IPS-NIHi11 (cell line): ENCODE measurements around the gene RBM39.
"Not testable (repeated sequence)": the region's sequence is repeated elsewhere in the genome, so short reads cannot be mapped to it uniquely, and the experiment has no call there.

Experiments
- DNase-seq: peaks from one replicate; pipeline ENCODE4 v3.0.0; 2012; ENCODE audit warnings: mixed read lengths, low spot score

RBM39 gene

DNA sequence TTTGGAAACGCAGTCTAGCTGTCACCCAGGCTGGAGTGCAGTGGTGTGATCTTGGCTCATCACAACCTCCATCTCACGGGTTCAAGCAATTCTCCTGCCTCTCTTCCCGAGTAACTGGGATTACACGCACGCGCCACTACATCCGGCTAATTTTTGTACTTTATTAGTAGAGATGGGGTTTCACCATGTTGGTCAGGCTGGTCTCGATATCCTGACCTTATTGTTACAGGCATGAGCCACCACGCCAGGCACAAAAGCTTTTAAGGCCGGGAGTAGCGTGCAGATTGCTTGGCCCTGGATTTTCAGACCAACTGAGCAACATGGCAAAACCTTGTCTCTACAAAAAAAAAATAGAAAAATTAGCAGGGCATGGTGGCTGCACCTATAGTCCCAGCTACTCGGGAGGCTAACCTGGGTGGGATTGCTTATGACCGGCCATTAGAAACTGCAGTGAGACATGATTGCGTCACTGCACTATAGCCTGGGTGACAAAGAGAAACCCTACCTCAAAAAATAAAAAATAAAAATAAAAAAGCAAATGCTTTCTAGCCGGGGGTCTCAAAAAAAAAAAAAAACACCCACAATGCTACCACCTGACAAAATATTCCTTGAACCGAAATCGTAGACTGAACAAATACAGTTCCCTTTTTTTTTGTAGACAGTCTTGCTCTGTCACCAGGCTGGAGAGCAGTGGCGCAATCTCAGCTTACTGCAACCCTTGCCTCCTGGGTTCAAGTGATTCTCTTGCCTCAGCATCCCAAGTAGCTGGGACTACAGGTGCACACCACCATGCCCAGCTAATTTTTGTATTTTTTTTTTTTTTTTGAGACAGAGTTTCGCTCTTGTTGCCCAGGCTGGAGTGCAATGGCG, 15.0 kb downstream of the RBM39 start:
- no peak for DNase-seq

DNA sequence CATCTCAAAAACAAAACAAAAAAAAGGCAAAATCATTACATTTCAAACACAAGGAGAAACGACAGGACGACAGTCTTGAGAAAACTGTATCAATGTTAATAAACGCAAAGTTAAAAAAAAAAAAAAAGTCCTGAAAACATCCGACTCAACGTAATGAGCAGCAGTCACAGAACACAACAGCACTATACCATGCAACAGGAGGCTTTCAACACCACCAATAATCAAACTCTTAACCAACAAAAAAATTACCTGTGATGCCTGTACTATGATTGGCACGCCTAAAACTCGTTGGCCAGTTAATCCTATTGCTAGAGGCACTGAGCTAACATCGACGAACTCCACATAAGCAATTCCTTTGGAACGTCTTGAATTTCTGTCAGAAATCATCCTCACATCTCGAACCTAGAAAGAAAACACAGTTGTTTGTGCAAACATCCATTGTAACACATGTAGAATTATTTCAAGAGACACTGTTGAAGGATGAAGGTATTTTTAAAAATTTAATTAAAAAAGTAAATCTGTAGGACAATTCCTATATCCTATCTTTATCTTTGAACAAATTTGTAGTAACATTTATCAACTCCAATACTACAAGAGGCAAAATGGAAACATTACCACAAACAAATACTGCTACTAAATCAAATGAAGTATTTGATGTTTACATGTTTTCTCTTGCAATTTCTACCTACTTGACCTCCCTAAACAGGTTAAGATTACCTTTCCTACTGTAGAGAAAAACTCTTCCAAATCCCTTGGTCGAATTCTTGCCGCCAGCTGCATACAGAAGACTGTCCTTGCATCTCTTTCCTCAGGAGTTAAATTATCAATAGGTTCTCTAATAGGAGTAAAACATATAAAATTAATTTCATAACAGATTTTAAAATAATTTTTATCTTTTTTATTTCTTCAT, 17.5 kb downstream of the RBM39 start:
- DNase-seq = no peak

DNA sequence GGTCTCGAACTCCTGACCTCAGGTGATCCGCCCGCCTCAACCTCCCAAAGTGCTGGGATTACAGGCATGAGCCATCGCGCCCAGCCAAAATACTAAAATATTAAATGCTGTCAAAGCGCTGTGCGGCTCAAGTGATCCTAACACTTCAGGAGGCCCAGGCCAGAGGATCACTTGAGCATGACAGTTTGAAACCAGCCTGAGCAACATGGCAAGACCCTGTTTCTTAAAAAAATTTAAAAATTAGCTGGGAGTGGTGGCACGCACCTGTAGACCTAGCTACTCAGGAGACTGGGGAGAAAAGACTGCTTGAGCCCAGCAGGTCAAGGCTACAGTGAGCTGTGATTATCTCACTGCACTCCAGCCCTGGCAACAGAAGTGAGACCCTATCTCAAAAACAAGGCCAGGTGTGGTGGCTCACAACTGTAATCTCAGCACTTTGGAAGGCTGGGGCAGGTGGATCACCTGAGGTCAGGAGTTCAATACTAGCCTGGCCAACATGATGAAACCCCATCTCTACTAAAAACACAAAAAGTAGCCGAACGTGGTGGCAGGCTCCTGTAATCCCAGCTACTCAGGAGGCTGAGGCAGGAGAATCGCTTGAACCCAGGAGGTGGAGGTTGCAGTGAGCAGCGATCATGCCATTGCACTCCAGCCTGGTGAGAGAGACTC, 18.3 kb downstream of the RBM39 start:
- not testable (repeated sequence) for DNase-seq

DNA sequence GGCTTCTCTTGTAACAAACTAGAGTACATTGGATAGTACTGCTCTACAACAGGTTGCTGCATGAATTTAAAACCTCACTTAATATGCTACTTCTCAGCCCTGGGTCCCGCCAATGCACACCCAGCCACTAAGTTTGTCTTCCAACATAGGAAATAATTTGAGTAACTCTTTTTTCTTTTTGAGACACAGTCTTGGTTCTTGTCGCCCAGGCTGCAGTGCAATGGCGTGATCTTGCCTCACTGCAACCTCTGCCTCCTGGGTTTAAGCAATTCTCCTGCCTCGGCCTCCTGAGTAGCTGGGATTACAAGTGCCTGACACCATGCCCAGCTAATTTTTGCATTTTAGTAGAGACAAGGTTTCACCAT, 18.8 kb downstream of the RBM39 start:
- DNase-seq = not testable (repeated sequence)

DNA sequence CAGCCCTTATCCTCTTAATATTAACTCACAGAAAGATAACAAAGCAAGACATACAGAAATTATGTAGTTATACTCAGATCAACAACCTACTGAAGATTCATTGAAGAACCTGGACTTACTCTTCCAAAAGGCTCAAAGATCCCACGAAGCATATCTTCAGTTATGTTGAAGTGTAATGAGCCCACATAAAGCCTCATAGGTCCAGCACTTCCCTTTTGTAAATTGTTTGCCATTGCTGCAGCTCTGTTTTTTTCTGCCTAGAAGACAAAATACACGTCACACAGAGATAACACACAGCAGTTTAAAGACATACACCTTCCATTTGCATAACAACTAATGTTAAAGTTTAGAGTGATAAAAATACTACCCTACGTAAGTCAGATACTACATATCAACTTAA, 20.4 kb downstream of the RBM39 start:
- no peak for DNase-seq

DNA sequence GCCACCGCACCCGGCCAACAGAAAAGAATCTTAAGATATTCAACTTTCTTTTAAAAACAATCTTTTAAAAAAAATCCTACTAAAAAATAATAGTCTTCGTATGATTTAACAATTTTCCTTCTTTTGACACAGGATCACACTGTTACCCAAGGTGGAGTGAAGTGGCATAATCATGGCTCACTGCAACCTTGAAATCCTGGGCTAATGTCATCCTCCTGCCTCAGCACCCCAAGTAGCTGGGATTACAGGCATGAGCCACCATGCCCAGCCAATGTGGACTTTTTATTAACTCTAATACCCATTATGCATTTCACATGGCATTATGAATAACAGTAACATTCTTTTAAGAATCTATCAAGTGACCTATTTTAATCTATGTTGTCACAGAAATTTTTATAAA, 20.8 kb downstream of the RBM39 start:
- DNase-seq = no peak

DNA sequence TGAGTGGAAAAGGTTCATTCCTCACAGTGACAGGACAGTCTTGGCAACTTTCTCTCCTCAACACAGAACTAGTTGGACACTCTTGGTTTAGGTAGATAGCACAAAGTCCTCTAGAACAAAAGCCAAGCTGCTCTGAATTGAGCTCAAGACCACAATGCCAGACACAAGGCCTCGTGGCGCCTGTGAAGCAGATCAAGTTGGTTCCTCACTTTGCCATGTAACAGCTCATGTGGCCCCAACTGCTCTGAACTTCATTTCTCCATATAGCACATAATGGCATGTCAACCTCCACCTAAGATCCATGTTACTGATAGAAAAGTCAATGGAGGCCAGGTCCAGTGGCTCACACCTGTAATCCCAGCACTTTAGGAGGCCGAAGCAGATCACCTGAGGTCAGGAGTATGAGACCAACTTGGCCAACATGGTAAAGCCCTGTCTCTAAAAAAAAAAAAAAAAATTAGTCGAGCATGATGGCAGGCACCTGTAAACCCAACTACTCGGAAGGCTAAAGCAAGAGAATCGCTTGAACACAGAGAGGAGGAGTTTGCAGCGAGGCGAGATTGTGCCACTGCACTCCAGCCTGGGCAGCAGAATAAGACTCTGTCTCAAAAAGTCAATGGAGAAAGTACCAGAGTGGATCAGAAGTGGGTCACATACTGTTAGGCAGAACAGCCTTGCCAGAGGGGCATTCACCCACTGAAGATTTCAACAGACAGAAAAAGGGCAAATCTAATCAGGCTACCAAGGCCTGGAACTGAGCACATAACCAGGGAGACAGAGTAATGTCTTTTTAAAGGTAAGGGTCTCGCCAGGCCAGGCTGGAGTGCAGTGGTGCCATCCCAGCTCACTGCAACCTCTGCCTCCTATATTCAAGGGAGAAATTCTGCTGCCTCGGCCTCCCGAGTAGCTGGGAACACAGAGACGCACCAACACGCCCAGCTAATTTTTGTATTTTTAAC, 21.6 kb downstream of the RBM39 start:
- no peak for DNase-seq

DNA sequence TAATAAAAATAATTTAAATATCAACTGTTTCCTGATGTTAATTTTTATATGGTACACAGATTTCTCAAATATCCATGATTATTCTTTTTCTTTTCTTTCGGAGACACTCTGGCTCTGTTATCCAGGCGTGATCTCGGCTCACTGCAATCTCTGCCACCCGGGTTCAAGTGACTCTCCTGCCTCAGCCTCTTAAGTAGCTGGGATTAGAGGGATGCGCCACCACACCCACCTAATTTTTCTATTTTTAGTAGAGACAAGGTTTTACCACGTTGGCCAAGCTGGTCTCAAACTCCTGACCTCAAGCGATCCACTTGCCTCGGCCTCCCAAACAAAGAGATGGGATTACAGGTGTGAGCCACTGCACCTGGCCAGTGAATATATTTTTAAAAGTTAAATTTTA, 22.3 kb downstream of the RBM39 start:
- no peak for DNase-seq

DNA sequence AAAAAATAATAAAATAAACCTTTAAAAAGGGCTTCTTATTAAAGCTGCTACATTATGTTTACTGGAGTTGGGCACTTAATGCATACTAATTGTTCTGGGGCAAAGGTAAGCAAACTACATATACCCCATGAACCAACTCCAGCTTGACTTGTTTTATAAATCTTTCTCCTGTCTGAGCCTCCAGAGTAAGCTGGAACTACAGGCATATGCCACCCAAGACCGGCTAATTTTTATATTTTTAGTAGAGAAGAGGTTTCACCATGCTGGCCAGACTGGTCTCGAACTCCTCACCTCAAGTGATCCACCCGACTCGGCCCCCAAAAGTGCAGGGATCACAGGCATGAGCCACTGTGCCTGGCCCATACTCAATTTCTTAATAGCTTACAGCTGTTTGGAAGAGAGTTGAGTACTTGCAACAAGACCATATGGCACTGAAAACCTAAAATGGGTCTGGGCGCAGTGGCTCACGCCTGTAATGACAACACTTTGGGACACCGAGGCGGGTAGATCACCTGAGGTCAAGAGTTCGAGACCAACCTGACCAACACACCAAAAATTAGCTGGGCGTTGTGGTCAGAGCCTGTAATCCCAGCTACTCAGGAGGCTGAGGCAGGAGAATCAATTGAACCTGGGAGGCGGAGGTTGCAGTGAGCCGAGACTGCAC, 23.0 kb downstream of the RBM39 start:
- no peak for DNase-seq

DNA sequence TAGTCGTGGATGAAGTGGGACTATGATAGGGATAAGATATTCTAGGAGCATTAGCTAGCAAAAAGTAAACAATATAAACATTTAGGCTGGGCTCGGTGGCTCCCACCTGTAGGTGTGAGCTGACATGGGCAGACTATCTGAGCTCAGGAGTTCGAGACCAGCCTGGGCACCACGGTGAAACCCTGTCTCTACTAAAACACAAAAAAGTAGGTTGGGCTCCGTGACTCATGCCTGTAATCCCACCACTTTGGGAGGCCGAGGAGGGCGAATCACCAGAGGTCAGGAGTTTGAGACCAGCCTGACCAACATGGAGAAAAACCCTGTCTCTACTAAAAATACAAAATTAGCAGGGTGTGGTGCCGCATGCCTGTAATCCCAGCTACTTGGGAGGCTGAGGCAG, 23.7 kb downstream of the RBM39 start:
- DNase-seq = not testable (repeated sequence)

DNA sequence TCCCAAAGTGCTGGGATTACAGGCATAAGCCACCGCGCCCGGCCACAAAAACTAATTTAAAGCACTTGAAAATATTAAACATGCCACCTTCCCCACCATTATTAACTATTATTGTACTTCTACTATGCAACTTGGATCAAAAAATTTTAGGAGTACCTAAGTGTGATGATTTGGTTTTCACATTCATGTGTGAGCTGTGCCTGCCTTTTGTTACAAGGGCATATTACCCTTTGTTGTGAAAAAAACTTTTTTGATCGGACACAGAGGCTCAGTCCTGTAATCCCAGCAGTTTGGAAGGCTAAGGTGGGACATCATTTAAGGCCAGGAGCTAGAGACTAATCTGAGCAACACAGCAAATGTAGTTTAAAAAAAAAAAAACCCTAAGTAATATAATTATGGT, 25.7 kb downstream of the RBM39 start:
- DNase-seq = no peak

DNA sequence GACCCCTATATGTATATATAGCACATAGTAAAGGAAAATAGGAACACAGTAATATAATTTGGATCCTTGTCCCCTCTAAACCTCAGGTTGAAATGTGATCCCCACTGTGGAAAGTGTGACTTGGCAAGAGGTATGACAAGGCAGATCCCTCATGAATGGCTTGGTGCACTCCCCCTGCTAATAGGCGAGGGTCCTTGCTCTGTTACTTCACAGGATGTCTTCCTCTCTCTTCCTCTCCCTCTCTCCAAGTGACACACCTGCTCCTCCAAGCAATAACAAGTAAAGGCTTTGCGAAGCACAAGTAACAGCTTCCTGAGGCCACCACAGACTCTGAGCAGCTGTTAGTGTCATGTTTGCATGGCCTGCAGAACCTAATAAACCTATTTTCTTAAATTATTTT, 26.4 kb downstream of the RBM39 start:
- no peak for DNase-seq

DNA sequence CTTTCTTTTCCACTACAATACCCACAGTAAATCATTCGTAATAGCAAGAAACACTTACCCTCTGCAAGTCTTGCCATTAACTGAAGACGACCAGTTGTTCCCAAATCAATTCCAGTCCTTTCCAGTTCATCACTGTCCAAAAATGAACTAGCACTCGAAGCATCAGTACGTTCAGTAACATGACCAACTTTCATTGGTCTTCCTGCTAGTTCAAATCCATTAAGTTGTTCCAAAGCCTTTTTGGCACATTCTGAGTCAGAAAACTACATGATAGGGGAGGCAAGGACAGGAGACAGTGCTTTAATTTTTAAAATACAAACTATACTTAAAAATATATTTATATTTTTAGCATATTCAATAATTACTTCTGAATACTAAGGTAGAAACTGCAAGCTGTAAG, 27.9 kb downstream of the RBM39 start:
- no peak for DNase-seq

DNA sequence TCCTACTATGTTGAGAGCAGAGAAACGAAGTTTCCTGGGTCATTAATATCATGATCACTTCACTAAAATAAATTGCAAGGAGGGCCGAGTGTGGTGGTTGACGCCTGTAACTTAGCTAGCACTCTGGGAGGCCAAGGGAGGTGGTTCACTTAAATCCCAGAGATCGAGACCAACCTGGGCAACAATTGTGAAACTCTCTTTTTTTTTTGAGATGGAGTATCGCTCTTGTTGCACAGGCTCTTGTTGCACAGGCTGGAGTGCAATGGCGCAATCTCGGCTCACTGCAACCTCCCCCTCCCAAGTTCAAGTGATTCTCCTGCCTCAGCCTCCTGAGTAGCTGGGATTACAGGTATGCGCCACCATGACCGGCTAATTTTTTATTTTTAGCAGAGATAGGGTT, 28.9 kb downstream of the RBM39 start:
- not testable (repeated sequence) for DNase-seq

DNA sequence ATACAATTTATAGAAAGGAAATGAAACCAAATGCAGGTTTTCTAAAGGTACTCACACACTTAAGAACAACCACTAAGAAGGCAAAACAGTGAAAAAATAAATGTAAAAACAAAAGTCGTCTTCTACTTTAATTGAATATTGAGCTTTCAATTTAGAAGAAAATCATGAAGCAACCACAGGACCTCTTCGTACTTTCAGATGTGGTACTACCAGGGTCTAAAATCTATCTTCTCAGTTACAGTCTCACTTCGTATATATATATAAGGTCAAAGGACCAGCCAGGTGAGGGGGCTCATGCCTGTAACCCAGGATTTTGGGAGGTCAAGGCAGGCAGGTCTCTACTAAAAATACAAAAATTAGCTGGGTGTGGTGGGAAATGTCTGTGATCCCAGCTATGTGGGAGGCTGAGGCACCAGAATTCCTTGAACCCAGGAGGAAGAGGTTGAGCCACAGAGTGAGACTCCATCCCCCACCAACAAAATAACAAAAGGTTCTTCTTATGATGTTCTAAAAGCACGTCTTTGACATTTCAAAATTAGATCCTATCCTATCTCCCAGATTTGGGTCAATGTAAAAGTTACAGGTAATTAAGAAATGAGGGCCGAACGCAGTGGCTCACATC, 30.4 kb downstream of the RBM39 start:
- no peak for DNase-seq

DNA sequence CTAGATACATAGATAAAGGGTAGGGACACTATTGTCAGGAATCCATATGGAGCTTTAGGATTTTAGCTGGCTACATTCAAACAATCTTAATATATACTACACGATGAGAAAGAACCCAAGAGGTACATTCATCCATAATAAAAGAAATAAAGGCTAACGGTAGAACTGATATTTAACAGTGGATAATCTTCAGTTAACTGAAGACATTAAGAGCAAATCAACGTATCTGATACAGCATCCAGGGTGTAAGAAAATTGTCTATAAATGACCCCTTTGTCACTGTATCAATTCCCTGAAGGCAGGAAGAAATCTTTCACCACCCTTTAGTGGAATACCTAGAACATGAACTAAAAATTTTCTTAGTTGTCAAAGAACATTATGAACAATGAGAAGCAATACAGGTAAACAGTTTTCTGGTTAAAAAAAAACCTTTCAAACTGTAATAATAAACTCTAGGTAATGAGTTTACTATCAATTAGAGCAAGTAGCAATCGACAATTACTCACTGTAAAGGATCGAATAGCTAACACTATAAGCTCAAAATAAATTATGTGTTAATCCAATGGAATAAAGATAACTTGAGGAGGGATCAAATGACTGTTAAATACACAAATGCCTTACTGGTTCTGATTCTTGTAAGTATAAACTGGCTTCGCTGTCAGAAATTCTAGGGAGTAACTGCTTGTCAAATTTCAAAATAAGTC, 31.0 kb downstream of the RBM39 start:
- DNase-seq = no peak

DNA sequence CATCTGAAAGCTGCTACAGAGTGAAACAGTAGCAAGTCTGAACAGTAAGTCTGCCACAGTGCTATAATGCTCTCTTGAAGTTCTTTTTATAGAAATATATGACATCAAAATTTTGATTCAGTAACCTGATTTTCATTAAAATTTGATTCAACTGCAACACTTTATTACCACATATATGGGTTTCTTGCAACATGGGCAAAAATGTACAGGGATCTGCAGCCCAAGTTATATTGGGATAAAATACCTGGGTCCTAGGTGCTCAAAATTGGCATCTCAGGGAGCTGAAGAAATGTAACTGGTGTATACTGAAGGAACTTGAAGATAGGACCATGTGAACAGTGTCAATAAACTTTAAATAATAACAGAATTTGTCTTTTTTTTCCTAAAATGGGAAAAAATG, 32.0 kb downstream of the RBM39 start:
- DNase-seq = no peak

DNA sequence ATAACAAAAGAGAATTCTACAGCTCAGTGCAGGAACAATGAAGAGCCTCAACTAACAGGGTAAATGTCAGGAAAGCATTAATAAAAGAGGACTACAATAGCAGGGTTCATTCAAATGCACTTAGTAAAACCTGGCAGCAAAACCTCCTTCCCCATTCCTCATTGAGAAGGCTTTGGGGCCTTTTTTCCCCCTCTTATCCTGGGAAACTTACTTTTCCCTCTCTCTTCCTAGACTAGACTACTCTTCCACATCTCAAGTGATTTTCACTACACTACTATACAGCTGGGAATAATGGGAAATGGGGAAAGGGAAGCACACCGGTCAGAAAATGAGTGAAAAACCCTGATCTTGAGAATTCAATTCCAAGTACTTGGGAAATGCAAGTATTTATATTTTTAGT, 32.8 kb downstream of the RBM39 start:
- DNase-seq = no peak

DNA sequence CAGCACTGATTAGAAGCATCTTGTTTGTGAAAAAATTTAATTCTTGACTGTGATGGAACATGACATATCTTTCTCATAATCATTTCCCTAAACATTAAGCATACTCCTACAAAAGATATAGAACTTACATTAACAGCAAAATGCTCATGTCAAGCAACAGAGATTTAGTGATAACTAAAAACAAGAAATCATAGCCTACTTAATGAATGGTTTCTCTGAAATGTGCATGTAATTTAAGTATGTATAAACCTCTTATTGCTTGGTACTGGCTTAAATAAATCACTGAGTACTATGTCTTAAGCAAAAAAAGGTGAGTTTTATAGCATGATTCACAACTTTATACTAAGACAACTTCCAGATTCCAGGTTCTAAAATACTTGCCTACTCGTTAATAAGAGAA, 33.6 kb downstream of the RBM39 start:
- no peak for DNase-seq
